ENCODE results near the gene ACTR3C.

The ACTR3C gene

DNA sequence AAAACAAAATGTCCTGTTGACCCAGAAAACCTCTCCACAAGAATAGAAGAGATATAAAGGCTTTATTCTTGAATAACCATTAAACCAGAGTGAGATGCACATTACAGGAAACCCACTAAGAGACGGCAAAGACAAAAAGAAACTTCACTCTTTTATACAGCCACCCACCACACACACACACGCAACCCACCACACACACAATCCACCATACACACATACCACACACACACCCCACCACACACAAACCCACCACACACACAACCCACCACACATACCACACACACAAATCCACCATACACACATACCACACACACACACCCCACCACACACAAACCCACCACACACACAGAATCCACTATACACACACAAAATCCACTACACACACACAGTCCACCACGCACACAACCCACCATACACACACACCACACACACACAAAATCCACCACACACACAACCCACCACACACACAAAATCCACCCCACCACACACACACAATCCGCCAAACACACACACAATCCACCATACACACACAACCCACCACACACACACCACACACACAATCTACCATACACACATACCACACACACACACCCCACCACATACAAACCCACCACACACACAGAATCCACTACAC is 35.8 kb upstream of the ACTR3C start:
- DNase-seq: no peak

DNA sequence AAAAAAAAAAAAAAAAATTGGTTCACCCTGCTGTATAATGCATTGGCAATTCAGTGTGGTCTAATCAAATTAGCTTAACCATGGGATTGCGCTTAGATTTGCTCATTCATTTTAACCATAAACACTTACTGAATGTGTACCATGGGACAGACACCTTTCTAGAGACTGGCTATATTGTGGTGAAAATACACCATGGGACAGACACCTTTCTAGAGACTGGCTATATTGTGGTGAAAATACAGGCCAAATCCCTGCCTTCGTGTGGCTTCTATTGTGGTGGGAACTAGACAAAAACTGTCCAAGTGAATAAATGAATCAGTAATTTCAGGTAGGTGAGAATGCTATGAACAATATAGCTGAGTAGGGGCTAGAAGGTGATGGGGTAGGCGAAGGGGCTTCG is 35.1 kb upstream of the ACTR3C start:
- no peak for DNase-seq

DNA sequence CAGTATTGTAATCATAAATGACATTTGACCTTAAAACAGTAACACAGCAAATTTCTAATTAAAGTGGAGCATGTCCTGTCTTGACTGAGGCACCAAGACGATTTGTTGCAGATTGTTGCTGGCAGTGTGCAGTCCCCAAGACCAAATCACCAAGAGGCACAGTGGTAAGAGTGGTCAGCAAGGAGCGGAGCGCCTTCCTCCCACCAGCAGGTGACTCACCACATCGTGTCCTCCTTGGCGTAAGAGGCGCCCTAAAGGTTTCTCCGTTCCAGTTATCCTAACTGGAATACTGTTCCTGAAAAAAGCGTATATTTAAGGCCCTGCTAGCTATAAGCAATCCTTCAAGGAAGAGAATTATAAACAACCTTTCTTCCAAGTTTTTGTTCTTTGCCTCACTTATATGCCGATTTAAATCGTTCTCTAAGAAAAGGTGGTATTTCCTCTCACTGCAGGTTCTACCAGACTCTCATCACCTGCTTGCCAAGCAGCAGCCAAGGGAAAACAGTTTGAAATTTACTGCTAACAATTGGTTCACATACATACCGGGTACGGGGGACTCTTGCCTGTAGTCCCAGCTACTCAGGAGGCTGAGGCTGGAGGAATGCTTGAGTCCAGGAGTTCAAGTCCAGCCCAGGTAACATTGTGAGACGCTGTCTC is 34.6 kb upstream of the ACTR3C start:
- no peak for DNase-seq

DNA sequence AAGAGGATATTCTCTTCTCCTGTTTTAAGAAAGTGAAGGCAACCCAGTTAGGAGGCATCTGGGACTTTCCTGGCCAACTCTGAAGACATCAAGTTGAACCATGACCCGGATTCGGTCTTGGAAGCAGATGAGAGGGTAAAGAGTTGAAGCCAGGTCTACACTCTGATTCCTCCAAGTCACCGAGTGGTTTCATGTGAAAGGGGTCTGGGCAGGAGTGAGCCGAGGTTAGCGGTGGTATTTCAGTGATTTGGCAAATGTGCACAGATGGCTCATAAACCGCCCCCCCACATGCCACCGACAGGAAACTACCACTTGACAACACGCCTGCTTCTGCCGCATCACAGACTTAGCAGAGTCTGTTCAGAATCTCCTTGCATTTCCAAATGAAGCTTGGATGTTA is 33.9 kb upstream of the ACTR3C start:
- no peak for DNase-seq

DNA sequence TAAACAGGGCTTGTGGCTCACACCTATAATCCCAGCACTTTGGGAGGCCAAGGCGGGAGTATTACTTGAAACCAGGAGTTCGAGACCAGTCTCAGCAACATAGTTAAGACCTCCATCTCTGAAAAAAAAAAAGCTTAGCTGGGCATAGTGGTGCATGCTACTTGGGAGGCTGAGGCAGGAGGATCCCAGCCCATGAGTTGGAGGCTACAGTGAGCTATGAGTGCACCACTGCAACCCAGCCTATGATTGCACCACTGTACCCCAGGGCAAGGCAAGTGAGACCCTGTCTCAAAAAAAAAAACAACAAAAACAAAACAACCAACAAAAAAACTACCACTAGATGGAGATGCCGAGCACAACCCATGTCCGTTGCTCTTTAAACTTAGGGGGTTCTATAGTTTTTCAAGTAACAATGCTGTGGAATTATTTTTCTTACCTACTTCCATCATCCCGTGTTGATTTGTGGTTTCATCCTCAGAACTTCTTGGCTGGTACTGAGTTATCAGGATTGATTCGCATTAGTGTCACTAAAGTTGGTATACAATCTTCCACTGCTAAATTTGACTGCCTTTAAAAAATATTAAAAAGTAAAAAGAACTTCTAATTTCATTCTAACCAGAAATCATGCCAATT is 33.0 kb upstream of the ACTR3C start:
- no peak for DNase-seq

DNA sequence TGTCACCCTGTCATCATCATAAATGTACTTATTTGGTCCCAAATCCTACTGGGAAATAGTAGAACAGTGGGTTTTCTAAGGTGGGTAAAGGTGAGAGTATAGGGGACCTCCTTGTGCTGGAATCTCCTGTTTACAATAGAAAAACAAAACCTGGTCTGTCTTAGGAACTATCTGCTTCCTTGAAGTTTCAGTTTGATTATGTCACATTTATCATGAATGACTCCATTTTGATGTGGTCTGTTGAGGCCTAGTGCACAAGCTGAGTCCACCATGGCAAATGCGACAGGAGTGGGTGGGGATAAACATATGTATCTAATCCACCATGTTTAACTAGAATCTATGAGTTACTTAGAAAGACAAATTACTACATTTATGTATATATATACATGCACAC is 32.3 kb upstream of the ACTR3C start:
- no peak for DNase-seq

DNA sequence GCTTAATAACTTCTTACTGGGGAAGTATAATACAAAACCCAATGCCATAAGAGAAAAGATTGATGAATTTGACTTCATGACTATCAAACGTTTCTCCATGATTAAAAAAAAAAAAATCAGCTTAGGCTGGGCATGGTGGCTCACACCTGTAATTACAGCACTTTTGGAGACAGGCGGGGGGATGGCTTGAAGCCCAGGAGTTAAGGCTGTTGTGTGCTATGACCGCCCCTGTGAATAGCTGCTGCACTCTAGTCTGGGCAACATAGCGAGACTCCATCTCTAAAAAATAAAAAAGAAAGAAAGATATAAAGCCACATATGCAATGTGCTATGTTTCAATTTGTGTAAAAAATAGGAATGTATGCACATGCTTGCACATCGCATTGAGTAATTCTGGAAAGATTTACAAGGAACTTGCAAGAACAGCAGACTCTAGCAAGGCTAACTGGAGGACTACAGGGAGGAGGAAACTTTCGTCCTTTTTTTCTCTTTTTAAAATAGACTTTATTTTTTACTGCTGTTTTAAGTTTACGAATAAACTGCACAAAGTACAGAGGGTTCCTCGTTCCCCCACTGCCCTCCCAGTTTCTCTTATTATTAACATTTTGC is 28.3 kb upstream of the ACTR3C start:
- DNase-seq: no peak

DNA sequence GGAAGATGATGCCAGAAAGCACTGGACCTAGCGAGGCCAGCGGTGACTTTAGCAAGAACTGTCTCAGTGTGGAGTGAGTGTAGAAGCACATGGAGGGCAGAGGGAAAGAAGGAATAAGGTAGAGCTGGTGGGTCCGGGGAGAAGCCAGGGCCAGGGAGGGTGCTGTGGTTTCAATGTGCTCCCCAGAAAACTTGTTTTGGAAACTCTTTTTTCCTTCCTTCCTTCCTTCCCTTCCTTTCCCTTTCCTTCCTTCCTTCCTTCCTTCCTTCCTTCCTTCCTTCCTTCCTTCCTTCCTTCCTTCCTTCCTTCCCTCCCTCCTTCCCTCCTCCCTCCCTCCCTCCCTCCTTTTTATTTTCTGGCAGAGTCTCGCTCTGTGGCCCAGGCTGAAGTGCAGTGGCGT is 23.6 kb upstream of the ACTR3C start:
- no peak for DNase-seq

DNA sequence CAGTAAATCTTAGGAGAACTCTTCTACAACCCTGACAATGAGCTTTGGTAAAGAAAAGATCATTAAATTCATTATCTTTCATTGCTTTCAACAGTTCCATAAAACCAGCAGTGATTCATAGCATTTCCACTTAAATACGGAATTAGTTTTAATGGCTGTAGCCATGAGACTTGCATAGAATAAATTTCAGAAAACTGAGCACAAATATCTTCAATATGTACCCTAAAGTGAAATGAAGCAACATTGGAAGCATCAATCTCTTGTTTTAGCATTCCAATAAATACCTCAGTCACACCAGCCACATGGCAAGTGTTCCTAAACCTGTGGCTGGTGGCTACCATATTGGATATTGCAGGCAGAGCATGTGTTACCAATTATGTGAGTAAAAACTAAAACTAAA is 21.7 kb upstream of the ACTR3C start:
- DNase-seq: no peak

DNA sequence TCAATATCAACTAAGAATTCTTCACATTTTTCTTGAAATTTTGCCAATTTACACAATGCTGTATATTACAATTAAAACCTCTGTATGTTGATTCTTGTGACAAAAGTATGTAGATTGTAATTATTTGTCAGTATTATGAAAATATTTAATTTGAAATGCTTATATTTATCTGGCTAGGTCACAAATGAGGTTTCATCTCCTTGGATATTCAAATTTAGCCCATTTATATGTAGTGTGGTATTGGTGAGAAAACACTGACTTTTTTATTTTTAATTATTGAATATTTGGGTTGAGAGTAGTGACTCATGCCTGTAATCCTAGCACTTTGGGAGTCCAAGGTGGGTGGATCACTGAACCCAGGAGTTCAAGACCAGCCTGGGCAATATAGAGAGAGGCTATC is 21.0 kb upstream of the ACTR3C start:
- no peak for DNase-seq

DNA sequence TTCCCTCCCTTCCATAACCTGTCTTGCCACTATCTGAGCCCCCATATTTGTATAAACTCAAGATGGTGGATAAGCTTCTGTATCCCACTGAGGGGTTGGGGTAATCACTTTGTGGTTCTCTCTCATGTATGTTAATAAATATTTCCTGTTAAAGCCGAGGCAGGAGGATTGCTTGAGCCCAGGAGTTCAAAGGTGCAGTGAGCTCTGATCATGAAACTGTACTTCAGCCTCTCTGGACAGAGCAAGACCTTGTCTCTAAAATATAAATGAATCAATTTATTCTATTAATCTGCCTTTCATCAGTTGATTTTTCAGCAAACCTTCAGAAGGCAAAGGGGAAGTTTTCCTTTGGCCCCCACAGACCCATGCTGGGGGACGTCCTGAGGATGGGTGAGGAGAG is 19.9 kb upstream of the ACTR3C start:
- DNase-seq: no peak

DNA sequence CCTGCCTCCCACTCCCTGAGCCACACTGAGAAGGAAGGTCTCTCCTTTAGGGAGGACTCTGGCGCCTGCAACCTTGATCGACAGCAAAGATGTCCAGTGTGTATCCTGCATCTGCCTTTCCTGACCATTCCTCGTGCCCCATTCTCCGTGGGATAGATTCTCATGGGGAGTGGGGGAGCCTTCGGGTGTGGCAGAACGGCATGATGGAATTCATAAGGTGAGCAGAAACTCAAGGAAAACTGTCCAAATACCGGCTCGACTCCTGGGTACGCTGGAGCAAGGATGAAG is 18.7 kb upstream of the ACTR3C start:
- DNase-seq: no peak

DNA sequence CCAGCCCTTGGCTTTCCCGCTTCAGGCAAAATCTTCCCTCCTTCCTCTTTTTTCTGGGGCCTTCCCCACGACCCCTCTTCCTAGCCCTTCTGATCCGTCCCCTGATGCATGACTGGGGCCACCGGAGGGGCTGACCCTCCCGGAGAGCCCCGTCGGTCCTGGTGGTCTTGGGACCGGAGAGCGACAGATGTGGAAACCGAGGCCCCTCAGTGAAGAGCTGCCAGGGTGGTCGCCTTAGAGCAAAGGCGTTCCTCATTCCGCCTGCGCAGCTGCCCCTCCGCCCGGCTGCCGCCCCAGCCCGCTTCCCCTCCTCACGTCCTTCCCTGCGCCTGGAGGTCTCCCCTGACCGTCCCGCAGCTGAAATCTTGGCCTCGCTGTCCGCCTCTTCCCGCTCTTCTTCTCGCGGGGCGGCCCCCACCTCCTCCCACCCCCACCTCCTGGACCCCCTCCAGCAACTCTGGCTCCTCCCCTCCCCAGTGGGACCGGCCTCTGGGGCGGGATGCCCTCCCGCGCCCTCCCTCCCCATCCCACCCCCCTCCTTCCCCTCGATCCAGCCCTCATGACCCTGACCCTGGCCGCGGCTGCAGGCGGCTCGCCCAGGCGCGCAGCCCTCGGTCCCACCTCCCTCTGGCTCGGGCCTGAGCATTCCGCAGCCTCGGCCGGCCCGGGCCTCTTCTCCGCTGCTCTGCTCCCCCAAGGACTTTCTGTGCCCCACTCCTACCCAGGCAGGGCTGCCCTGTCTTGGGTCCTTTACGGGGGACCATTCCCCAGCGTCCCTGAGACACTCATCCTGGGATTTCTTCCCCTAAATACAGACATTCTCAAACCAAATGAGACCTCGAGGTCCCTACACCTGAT is 18.1 kb upstream of the ACTR3C start, which contains the start of gene RARRES2:
Gene RARRES2, minus strand, starts transcription at position 367 of the 858 bp plus-strand sequence. CDS start 1,020 bp downstream, outside the sequence.
- DNase-seq: no peak

DNA sequence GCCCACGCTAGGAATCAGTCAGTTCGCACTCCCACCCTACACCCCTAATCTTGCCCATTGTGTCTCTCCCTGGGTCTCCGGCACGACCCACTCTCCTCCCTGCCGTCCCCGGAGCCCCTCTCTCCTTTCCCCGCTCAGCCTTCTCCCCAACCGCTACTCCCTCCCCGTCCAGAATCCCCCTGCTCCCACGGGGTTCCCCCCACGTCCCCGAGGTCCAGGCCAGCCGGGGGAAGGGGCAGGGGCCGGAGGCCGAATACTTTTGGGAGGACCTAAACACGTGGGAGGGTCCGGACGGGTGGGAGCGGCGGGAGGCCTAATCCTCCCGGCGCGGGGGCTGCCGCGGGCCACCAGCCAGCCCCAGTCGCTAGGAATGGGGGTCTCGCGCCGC is 17.5 kb upstream of the ACTR3C start:
- no peak for DNase-seq

DNA sequence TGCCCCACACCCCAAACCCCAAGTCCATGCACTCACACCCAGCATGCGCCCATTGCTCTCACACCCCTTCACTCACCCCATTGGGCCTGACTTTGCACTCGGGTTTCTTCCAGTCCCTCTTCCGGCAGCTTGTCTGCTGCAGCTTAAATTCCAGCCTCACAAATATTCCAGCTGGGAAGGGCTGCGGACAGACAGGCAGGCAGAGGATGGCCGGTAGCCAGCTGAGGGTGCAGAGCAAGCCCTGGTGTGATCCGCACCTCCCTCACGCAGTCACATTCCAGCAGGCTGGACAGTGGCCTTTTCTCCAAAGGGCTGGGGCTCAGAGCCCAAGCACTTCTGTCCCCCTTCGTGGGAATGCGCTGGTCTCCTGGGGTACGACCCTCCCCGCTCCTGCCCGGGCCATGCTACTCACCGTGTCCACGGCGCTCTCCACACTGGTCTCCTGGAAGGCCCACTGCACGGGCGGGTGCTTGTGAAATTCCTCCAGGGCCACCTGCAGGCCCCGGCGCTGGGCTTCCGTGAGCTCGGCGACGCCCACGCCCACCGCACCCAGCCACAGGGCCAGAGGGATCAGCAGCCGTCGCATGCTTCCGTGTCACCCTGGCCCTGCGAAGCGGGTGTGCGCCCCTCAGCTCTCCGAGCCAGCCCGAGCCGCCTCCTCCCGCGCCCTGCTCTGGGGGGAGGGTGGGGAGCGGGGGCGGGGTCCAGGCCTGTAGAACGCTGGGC is 16.8 kb upstream of the ACTR3C start:
- no peak for DNase-seq

DNA sequence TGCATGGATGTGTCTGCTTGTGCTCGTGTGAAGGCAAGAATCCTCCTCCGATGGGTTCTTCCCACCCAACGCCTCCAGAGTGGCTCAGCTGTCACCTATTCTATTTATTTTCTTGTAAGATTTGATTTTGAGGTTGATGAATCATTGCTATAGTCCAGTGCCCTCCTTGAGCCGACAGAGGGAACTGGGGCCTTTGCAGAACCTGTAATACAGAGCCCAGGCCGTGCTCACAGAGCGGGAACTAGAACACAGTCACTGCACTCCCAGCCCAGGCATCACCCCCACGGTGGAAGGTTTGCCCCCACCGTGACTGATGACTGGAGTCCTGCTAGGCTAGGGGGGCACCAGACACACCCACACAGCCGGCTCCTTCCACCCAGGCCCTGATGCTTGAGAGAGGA is 16.1 kb upstream of the ACTR3C start:
- no peak for DNase-seq

DNA sequence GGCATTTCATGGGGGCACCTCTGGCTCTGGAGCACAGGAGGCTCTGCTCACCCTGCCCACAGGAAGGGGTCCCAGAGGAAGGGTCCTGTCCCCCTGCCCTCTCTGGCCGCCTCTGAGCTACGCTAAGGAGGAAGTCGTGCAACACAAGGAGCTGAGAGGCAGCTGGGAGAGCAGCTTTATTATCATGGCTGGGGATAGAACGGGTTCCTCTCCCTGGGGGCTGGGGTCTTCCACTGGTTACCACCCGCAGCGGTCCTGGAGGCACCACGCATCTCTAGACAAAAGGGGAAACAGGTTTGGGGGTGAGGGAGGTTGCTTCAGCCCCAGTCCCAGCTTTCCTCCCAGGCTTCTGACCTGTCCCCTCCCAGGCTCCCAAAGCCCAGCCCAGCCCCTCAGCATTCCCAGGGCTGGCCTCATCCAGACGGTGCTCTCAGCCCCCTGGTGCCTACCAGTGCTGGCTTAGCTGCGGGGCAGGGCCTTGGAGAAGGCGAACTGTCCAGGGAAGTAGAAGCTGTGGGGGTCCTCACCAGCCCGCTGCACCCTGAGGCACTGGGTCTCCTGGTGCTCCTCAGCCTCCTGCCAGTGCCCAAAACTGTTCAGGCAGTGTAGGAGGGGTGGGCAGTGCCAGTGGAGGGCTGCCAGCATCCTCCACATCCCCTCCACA is 15.0 kb upstream of the ACTR3C start:
- no peak for DNase-seq

DNA sequence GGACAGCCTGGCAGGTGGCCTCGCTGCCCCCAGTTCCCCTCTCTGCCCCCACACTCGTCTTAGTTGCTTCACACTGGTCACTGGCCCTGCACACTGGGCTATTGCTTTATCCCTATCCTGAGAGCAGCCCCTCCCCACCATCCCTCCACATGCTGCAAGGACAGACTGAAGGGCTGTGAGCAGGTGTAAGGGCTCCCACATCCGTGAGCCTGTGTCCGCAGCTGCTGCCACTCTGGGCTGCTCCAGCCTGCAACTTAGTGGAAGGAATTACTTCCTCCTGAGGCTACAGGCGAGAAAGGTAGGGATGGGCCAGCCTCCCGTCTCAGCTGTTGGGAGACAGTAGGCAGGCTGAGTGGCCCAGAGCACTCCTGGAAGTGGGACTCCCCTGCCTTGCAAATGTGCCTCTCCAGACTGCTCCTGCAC is 14.3 kb upstream of the ACTR3C start:
- no peak for DNase-seq

DNA sequence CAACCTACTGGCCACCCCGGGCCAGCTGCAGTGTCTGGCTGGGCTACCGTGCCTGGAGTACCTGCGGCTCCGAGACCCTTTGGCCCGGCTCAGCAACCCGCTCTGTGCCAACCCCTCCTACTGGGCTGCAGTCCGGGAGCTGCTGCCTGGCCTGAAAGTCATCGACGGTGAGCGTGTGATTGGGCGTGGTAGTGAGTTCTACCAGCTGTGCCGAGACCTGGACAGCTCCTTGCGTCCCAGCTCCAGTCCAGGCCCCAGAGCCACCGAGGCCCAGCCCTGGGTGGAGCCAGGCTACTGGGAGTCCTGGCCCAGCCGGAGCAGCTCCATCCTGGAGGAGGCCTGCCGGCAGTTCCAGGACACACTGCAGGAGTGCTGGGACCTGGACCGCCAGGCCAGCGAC is 13.8 kb upstream of the ACTR3C start:
- DNase-seq: no peak

DNA sequence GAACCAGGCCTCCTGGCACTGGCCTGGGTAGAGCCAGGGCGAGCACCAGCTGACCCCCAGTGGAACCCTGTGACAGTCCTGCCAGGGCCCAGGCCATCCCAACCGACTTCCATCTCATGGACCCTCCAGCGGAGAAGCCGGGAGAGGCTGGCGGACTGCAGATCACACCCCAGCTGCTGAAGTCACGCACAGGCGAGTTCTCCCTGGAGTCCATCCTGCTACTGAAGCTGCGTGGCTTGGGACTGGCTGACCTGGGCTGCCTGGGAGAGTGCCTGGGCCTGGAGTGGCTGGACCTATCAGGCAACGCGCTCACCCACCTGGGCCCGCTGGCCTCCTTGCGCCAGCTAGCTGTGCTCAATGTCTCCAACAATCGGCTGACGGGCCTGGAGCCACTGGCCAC is 13.4 kb upstream of the ACTR3C start:
- no peak for DNase-seq

DNA sequence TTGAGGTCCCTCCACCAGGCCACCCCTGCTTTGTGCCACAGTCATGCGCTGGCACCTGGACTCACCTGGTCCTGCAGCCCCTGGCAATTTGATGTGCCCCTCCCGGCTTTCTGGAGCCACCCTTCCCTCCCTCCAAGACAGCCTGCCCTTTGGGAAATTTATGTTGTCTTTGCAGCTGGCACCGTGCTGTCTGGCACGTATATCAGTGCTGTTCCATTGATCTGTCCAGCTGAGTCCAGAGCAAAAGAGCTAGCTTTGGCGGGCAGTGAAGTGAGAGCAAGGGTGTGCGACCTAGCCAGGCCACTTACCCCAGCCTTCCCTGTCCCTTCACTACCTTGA is 12.4 kb upstream of the ACTR3C start:
- no peak for DNase-seq

DNA sequence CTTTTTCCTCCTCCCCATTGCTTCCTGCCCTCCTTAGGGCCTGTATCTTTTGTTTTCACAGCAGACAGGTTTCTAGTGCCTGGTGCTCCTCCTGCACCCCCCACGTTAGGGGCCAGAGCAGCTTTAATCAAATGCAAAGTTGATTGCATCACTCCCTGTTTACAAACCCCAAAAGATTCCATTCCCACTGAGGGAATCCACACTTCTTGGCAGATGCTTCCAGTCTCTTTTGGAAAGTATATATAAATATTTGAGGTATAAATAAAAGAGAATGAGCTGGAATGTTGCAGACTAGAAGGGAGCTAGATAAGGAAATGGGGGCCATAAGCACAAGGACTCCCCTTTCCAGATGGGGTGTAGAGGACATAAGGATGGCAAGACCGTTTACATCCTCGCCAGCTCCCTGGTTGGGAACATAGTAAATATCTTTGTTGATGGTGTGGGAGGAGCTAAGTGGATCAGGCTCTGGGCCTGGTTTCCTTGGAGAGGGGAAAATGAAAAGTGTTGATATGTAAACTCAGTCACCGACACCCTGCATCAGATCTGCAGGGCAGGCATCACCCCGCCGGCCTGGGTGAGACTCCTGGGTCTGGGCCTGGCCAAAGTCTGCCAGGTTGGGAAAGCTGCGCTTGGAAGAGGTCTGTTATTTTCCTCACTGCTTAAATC is 11.9 kb upstream of the ACTR3C start:
- DNase-seq: no peak

Data from NCI-H146 (cell line).